ENCODE results near the gene C3orf20. TPM values are rescaled to one million over a fixed set of nuclear protein-coding genes. Genes with fewer than 3 reads are reported as not detected.

C3orf20 gene
- total and polyA plus RNA-seq, 7 donors: 0.03 to 0.16 TPM; not detected in 5

GRCh38 chr3:14687360-14687759 is 12.4 kb downstream of the C3orf20 start:
- Histone ChIP-seq H3K4me3 (no peak overlapping the region), H3K27me3 (no peaks in the 10 kb centered on the region), H3K4me1 (no peaks in the 10 kb centered on the region), H3K27ac (no peak overlapping the region), H3K9me3 (no peaks in the 10 kb centered on the region), H3K36me3 (no peaks in the 10 kb centered on the region)
- intact Hi-C loops (cut with DNase I): no loop called here
- 46 to 59% methylated on average over 3 of the region's 3 CpGs for WGBS, 2 donors
- no peak for DNase-seq
- TF ChIP-seq EP300 (IDR thresholded peaks at IDR 0.05) (no peak), POLR2AphosphoS5 (IDR thresholded peaks at IDR 0.05) (no peak), POLR2A (IDR thresholded peaks at IDR 0.05) (no peak), CTCF (IDR thresholded peaks at IDR 0.05) (no peak)

- Histone ChIP-seq H3K27me3 (no peaks in the 10 kb centered on the region), H3K9me3 (no peaks in the 10 kb centered on the region), H3K4me3 (no peak overlapping the region), H3K4me1 (no peaks in the 10 kb centered on the region), H3K27ac (no peak overlapping the region), H3K36me3 (no peaks in the 10 kb centered on the region)
- intact Hi-C loops (cut with DNase I): no loop called here
- TF ChIP-seq EP300 (IDR thresholded peaks at IDR 0.05) (no peak), CTCF (IDR thresholded peaks at IDR 0.05) (no peak), POLR2AphosphoS5 (IDR thresholded peaks at IDR 0.05) (no peak), POLR2A (IDR thresholded peaks at IDR 0.05) (no peak)
- 41 to 73% methylated on average over 2 of the region's 2 CpGs for WGBS, 2 donors
- DNase-seq: no peak
Measured at GRCh38 chr3:14688525-14688924, 13.6 kb downstream of the C3orf20 start.

- intact Hi-C loops (cut with DNase I): no loop called here
- 59 to 77% methylated on average over 7 of the region's 7 CpGs for WGBS, 2 donors
- Histone ChIP-seq H3K27me3 (no peaks in the 10 kb centered on the region), H3K4me1 (no peaks in the 10 kb centered on the region), H3K9me3 (no peaks in the 10 kb centered on the region), H3K36me3 (no peaks in the 10 kb centered on the region), H3K27ac (no peak overlapping the region), H3K4me3 (no peak overlapping the region)
- TF ChIP-seq POLR2AphosphoS5 (IDR thresholded peaks at IDR 0.05) (no peak), EP300 (IDR thresholded peaks at IDR 0.05) (no peak), POLR2A (IDR thresholded peaks at IDR 0.05) (no peak), CTCF (IDR thresholded peaks at IDR 0.05) (no peak)
- DNase-seq: no peak
Measured at GRCh38 chr3:14689247-14689980, 14.5 kb downstream of the C3orf20 start.

GRCh38 chr3:14691239-14691638 is 16.3 kb downstream of the C3orf20 start:
- WGBS, 2 donors: 62 to 89% methylated on average over 4 of the region's 4 CpGs
- no peaks in the 10 kb centered on the region for H3K4me1 ChIP-seq
- no peak overlapping the region for H3K4me3 ChIP-seq
- DNase-seq: no peak
- no peaks in the 10 kb centered on the region for H3K9me3 ChIP-seq
- no peak overlapping the region for H3K27ac ChIP-seq
- no peaks in the 10 kb centered on the region for H3K27me3 ChIP-seq
- intact Hi-C loops (cut with DNase I): no loop called here
- TF ChIP-seq CTCF (IDR thresholded peaks at IDR 0.05) (no peak), POLR2AphosphoS5 (IDR thresholded peaks at IDR 0.05) (no peak), POLR2A (IDR thresholded peaks at IDR 0.05) (no peak), EP300 (IDR thresholded peaks at IDR 0.05) (no peak)
- no peaks in the 10 kb centered on the region for H3K36me3 ChIP-seq

- Histone ChIP-seq H3K36me3 (no peaks in the 10 kb centered on the region), H3K9me3 (no peaks in the 10 kb centered on the region), H3K4me1 (no peaks in the 10 kb centered on the region), H3K27ac (no peak overlapping the region), H3K27me3 (no peaks in the 10 kb centered on the region), H3K4me3 (no peak overlapping the region)
- WGBS, 2 donors: 90 to 92% methylated on average over 1 of the region's 1 CpG
- TF ChIP-seq CTCF (IDR thresholded peaks at IDR 0.05) (no peak), EP300 (IDR thresholded peaks at IDR 0.05) (no peak), POLR2AphosphoS5 (IDR thresholded peaks at IDR 0.05) (no peak), POLR2A (IDR thresholded peaks at IDR 0.05) (no peak)
- no peak for DNase-seq
- intact Hi-C loops (cut with DNase I): no loop called here
Measured at GRCh38 chr3:14691719-14692118, 16.8 kb downstream of the C3orf20 start.

Data from sigmoid colon (tissue), 7 donors.